Thoracic aorta (tissue), 2 donors: Measurements from ENCODE around the gene MCUR1. TPM values are rescaled to one million over a fixed set of nuclear protein-coding genes. Genes with fewer than 3 reads are reported as not detected.
"Not testable (repeated sequence)": the region's sequence is repeated elsewhere in the genome, so short reads cannot be mapped to it uniquely, and the experiment has no call there.

ENCODE experiments used
- ATAC-seq: fragments of 150-250 bp; one replicate; pipeline ENCODE4 v1.8.0; 2017; ENCODE audit warnings: low read depth; ENCODE audit not compliant: insufficient number of reproducible peaks, low FRiP score
- DNase-seq: peaks from one replicate; pipeline ENCODE4 v3.0.0-alpha.2; 2020; ENCODE audit warnings: low spot score
- H3K27ac ChIP-seq, 2 donors: fragments of 200-600 bp; sonication (generic); 1 replicate in 1 of 2; 2 replicates in 1 of 2; pipeline ENCODE4 v1.5.1; 2016; ENCODE audit warnings: mild to moderate bottlenecking in 2 of 2, moderate library complexity in 2 of 2
- H3K27me3 ChIP-seq: fragments of 200-600 bp; sonication (generic); replicated peaks from 2 replicates; pipeline ENCODE4 v1.6.0; 2016; ENCODE audit warnings: mild to moderate bottlenecking; ENCODE audit not compliant: insufficient read depth
- H3K36me3 ChIP-seq: fragments of 200-600 bp; sonication (generic); one replicate; pipeline ENCODE4 v1.5.1; 2016
- H3K4me1 ChIP-seq, 2 donors: fragments of 200-600 bp; sonication (generic); 1 replicate in 1 of 2; 2 replicates in 1 of 2; pipeline versions ENCODE4 v1.5.1 to v1.6.0; 2016; ENCODE audit warnings: low read depth in 2 of 2, mild to moderate bottlenecking in 1 of 2; ENCODE audit not compliant: control insufficient read depth in 1 of 2
- H3K4me3 ChIP-seq: fragments of 200-600 bp; sonication (generic); 2 replicates; pipeline ENCODE4 v1.5.1; 2016; ENCODE audit warnings: mild to moderate bottlenecking
- H3K9me3 ChIP-seq: fragments of 200-600 bp; sonication (generic); 2 replicates; pipeline ENCODE4 v1.5.1; 2016
- CTCF ChIP-seq: fragments of 200-600 bp; sonication (generic); IDR thresholded peaks from one replicate; pipeline ENCODE4 v1.5.1; 2019; ENCODE audit warnings: antibody characterized with exemption
- total RNA-seq, 2 donors: library from RNA; depleted of rRNA; stranded (reverse); fragments of >200 nt; gene quantifications; one replicate each; pipeline versions ENCODE4 v1.1.0 to v1.2.3, GENCODE V29; 2016

MCUR1 gene
- total RNA-seq, 2 donors from 2014 or later = 9.5 to 12.2 TPM

- Histone ChIP-seq H3K36me3 (no peaks in the 10 kb centered on the region), H3K4me3 (no peak overlapping the region), H3K4me1 (no peaks in the 10 kb centered on the region), H3K9me3 (no peaks in the 10 kb centered on the region), H3K27ac (no peak overlapping the region), H3K27me3 (no peaks in the 10 kb centered on the region)
- no peak for TF ChIP-seq CTCF
- DNase-seq = no peak
- ATAC-seq = no peak
Observed at GRCh38 chr6:13776602-13777001, 37.8 kb downstream of the MCUR1 start.

GRCh38 chr6:13775466-13775865, 38.9 kb downstream of the MCUR1 start:
- not testable (repeated sequence) for ATAC-seq, DNase-seq, H3K27me3 ChIP-seq, H3K36me3 ChIP-seq, H3K4me3 ChIP-seq, H3K27ac ChIP-seq, H3K9me3 ChIP-seq, H3K4me1 ChIP-seq

- ATAC-seq, H3K27me3 ChIP-seq, H3K4me1 ChIP-seq, H3K9me3 ChIP-seq, DNase-seq, H3K4me3 ChIP-seq, H3K36me3 ChIP-seq, H3K27ac ChIP-seq: not testable (repeated sequence)
Observed at GRCh38 chr6:13772358-13773030, 41.9 kb downstream of the MCUR1 start.

GRCh38 chr6:13769655-13770053, 44.7 kb downstream of the MCUR1 start:
- no peak for TF ChIP-seq CTCF
- Histone ChIP-seq H3K36me3 (no peaks in the 10 kb centered on the region), H3K27me3 (no peaks in the 10 kb centered on the region), H3K9me3 (no peaks in the 10 kb centered on the region), H3K4me3 (no peak overlapping the region), H3K4me1 (peaks cover 0 to 18% of the 10 kb centered on the region in 2 donors), H3K27ac (no peak overlapping the region)
- no peak for DNase-seq
- ATAC-seq = no peak

GRCh38 chr6:13769034-13769654, 45.2 kb downstream of the MCUR1 start:
- H3K27me3 ChIP-seq = no peaks in the 10 kb centered on the region
- no peak for ATAC-seq
- H3K27ac ChIP-seq = no peak overlapping the region
- H3K9me3 ChIP-seq = no peaks in the 10 kb centered on the region
- peaks cover 0 to 18% of the 10 kb centered on the region in 2 donors for H3K4me1 ChIP-seq
- DNase-seq = no peak
- TF ChIP-seq CTCF = no peak
- no peak overlapping the region for H3K4me3 ChIP-seq
- no peaks in the 10 kb centered on the region for H3K36me3 ChIP-seq

- TF ChIP-seq CTCF = no peak
- Histone ChIP-seq H3K27me3 (no peaks in the 10 kb centered on the region), H3K36me3 (no peaks in the 10 kb centered on the region), H3K4me3 (peak overlapping the region; percentile 66), H3K9me3 (no peaks in the 10 kb centered on the region), H3K27ac (peak overlapping the region in 1 of 2 donors; percentile 37), H3K4me1 (peaks cover 8 to 33% of the 10 kb centered on the region in 2 donors)
- ATAC-seq = no peak
- DNase-seq = no peak
Observed at GRCh38 chr6:13767121-13767808, 47.1 kb downstream of the MCUR1 start.
